ENCODE results near the gene COX14.

DNA sequence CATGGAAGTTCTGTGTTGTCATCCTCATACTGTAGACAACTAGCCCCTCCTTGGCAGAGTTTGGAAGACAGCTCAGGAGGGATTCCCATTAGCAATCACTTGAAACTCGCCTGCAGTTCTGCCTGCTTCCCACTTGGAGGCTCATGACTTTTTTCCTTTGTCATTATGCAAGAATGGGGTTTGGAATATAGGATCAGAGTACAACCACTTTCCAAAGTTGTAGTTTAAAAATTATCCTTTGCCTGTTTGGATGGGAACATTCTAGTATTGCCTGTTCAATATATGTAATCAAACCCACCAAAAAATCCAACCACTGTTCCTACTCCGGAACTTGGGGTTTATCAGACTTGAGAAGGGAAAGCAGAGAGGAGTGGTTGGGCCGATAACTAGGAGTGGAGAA is 10.4 kb upstream of the COX14 start:
- TF ChIP-seq POLR2AphosphoS5 (IDR thresholded peaks at IDR 0.05; ENCODE audit: borderline replicate concordance, low read depth, low read length) (no peak), EZH2 (IDR thresholded peaks at IDR 0.05) (no peak), FOXP2 (optimal IDR thresholded peaks at IDR 0.05; ENCODE audit: control extremely low read depth, extremely low read length, insufficient read depth) (no peak)
